OCI-LY7 (cell line): ENCODE data around the gene VDR.

Experiments
- CTCF ChIP-seq: fragments of 200-600 bp; sonication (generic); conservative IDR thresholded peaks from 2 replicates; pipeline ENCODE4 v1.5.1; 2014; ENCODE audit warnings: mild to moderate bottlenecking, antibody characterized with exemption, low read length, moderate library complexity, mixed read lengths
- EZH2phosphoT487 ChIP-seq: fragments of 200-600 bp; sonication (generic); IDR thresholded peaks from 2 replicates; pipeline ENCODE4 v1.6.1; 2018; ENCODE audit warnings: low read depth, borderline replicate concordance, mild to moderate bottlenecking, mixed run types, antibody characterized with exemption, low read length, moderate library complexity, mixed read lengths

GRCh38 chr12:47814539-47815170 lies 90.1 kb downstream of the VDR start:
- no peak for TF ChIP-seq CTCF
- TF ChIP-seq EZH2phosphoT487 = no peak
